SK-N-SH treated with all-trans-retinoic acid at 6 μM for 48 hours (cell line): ENCODE measurements around the gene OPRM1.

ENCODE experiments used
- ATAC-seq: fragments of 200-7000 bp; cut with Tn5 transposase; 3 replicates; pipeline ENCODE4 v1.9.1; 2020; ENCODE audit warnings: mild to moderate bottlenecking, moderate library complexity
- ARNTL ChIP-seq: fragments of 450-650 bp; formaldehyde crosslinking; IDR thresholded peaks from 2 replicates; pipeline ENCODE4 v1.5.0; 2020; ENCODE audit warnings: low read depth, mild to moderate bottlenecking, moderate library complexity, borderline replicate concordance
- BACH2 ChIP-seq: fragments of 250-450 bp; sonication (Bioruptor Pico); IDR thresholded peaks from 2 replicates; pipeline ENCODE4 v1.9.0; 2021; ENCODE audit warnings: mild to moderate bottlenecking, borderline replicate concordance
- CREB5 ChIP-seq: fragments of 250-450 bp; sonication (Bioruptor Pico); IDR thresholded peaks from 2 replicates; pipeline ENCODE4 v1.5.1; 2020; ENCODE audit warnings: low read depth, mild to moderate bottlenecking, moderate library complexity
- CSDC2 ChIP-seq: fragments of 250-450 bp; sonication (Bioruptor Pico); IDR thresholded peaks from 2 replicates; pipeline ENCODE4 v1.5.0; 2020; ENCODE audit warnings: mild to moderate bottlenecking, moderate library complexity
- CSRNP3 ChIP-seq: fragments of 250-450 bp; sonication (Bioruptor Pico); IDR thresholded peaks from 2 replicates; pipeline ENCODE4 v1.5.1; 2021; ENCODE audit warnings: mild to moderate bottlenecking, moderate library complexity
- ISL1 ChIP-seq: fragments of 250-450 bp; sonication (Bioruptor Pico); IDR thresholded peaks from 2 replicates; pipeline ENCODE4 v2.1.2; 2022; ENCODE audit warnings: mild to moderate bottlenecking, moderate library complexity
- OSR1 ChIP-seq: fragments of 250-450 bp; sonication (Bioruptor Pico); IDR thresholded peaks from 2 replicates; pipeline ENCODE4 v1.8.0; 2022; ENCODE audit warnings: moderate library complexity, mild to moderate bottlenecking, inconsistent platforms
- PATZ1 ChIP-seq: fragments of 250-450 bp; sonication (Bioruptor Pico); IDR thresholded peaks from 2 replicates; pipeline ENCODE4 v1.8.0; 2020; ENCODE audit warnings: mild to moderate bottlenecking, moderate library complexity, borderline replicate concordance
- POU6F1 ChIP-seq: fragments of 250-450 bp; sonication (Bioruptor Pico); IDR thresholded peaks from 2 replicates; pipeline ENCODE4 v1.8.0; 2021; ENCODE audit warnings: low read depth, mild to moderate bottlenecking, moderate library complexity, borderline replicate concordance
- PPARA ChIP-seq: fragments of 250-450 bp; sonication (Bioruptor Pico); IDR thresholded peaks from 2 replicates; pipeline ENCODE4 v1.5.0; 2020; ENCODE audit warnings: mild to moderate bottlenecking, borderline replicate concordance
- RARB ChIP-seq: fragments of 250-450 bp; sonication (Bioruptor Pico); IDR thresholded peaks from 2 replicates; pipeline ENCODE4 v1.8.0; 2021; ENCODE audit warnings: mild to moderate bottlenecking, moderate library complexity
- SNAI2 ChIP-seq: fragments of 250-450 bp; sonication (Bioruptor Pico); IDR thresholded peaks from 2 replicates; pipeline ENCODE4 v1.5.0; 2020; ENCODE audit warnings: mild to moderate bottlenecking, moderate library complexity
- TCF4 ChIP-seq: fragments of 250-450 bp; sonication (Bioruptor Pico); IDR thresholded peaks from 2 replicates; pipeline ENCODE4 v1.8.0; 2021; ENCODE audit warnings: mild to moderate bottlenecking, moderate library complexity, borderline replicate concordance
- TOX ChIP-seq: fragments of 250-450 bp; sonication (Bioruptor Pico); IDR thresholded peaks from 2 replicates; pipeline ENCODE4 v1.8.0; 2021; ENCODE audit warnings: mild to moderate bottlenecking, moderate library complexity, borderline replicate concordance
- TSHZ2 ChIP-seq: fragments of 250-450 bp; sonication (Bioruptor Pico); IDR thresholded peaks from 2 replicates; pipeline ENCODE4 v1.5.0; 2020; ENCODE audit warnings: mild to moderate bottlenecking, moderate library complexity
- ZC3H10 ChIP-seq: fragments of 250-450 bp; sonication (Bioruptor Pico); IDR thresholded peaks from 2 replicates; pipeline ENCODE4 v1.5.1; 2021; ENCODE audit warnings: mild to moderate bottlenecking, moderate library complexity
- ZFP3 ChIP-seq: fragments of 250-450 bp; sonication (Bioruptor Pico); IDR thresholded peaks from 2 replicates; pipeline ENCODE4 v1.5.0; 2020; ENCODE audit warnings: mild to moderate bottlenecking, moderate library complexity
- ZNF565 ChIP-seq: fragments of 450-650 bp; formaldehyde crosslinking; conservative IDR thresholded peaks from 2 replicates; pipeline ENCODE4 v1.5.0; 2020; ENCODE audit warnings: low read depth, mild to moderate bottlenecking, moderate library complexity
- ZNF70 ChIP-seq: fragments of 450-650 bp; formaldehyde crosslinking; IDR thresholded peaks from 2 replicates; pipeline ENCODE4 v1.5.0; 2020; ENCODE audit warnings: mild to moderate bottlenecking, moderate library complexity
- ZNF8 ChIP-seq: fragments of 450-650 bp; formaldehyde crosslinking; IDR thresholded peaks from 2 replicates; pipeline ENCODE4 v1.5.0; 2020; ENCODE audit warnings: mild to moderate bottlenecking, moderate library complexity

OPRM1 gene

GRCh38 chr6:154095571-154095970 lies 56.5 kb downstream of the OPRM1 start:
- no peak for TF ChIP-seq PPARA (CRISPR knock-in tag)
- TF ChIP-seq ZNF70 (CRISPR knock-in tag) = no peak
- no peak for TF ChIP-seq ZNF8
- no peak for TF ChIP-seq BACH2 (CRISPR knock-in tag)
- TF ChIP-seq ARNTL (CRISPR knock-in tag) = no peak
- no peak for TF ChIP-seq CREB5 (CRISPR knock-in tag)
- TF ChIP-seq TCF4 = no peak
- no peak for TF ChIP-seq ISL1 (CRISPR knock-in tag)
- no peak for TF ChIP-seq ZNF565 (CRISPR knock-in tag)
- no peak for TF ChIP-seq CSRNP3 (CRISPR knock-in tag)
- no peak for TF ChIP-seq OSR1 (CRISPR knock-in tag)
- no peak for TF ChIP-seq ZC3H10 (CRISPR knock-in tag)
- TF ChIP-seq TSHZ2 (CRISPR knock-in tag) = no peak
- TF ChIP-seq ZFP3 (CRISPR knock-in tag) = no peak
- TF ChIP-seq POU6F1 = no peak
- ATAC-seq = no peak

GRCh38 chr6:154096316-154096715 lies 57.3 kb downstream of the OPRM1 start:
- ATAC-seq = no peak
- no peak for TF ChIP-seq ZNF8
- no peak for TF ChIP-seq RARB (CRISPR knock-in tag)
- TF ChIP-seq SNAI2 (CRISPR knock-in tag) = no peak
- no peak for TF ChIP-seq OSR1 (CRISPR knock-in tag)
- no peak for TF ChIP-seq ZNF70 (CRISPR knock-in tag)
- no peak for TF ChIP-seq POU6F1
- no peak for TF ChIP-seq TCF4
- TF ChIP-seq ZC3H10 (CRISPR knock-in tag) = no peak
- TF ChIP-seq CSDC2 = no peak
- no peak for TF ChIP-seq ZNF565 (CRISPR knock-in tag)
- no peak for TF ChIP-seq TSHZ2 (CRISPR knock-in tag)
- TF ChIP-seq PPARA (CRISPR knock-in tag) = no peak
- TF ChIP-seq CREB5 (CRISPR knock-in tag) = no peak
- no peak for TF ChIP-seq TOX (CRISPR knock-in tag)
- no peak for TF ChIP-seq PATZ1
- no peak for TF ChIP-seq BACH2 (CRISPR knock-in tag)
